ENCODE data around the gene KRT17. TPM values are rescaled to one million over a fixed set of nuclear protein-coding genes. Genes with fewer than 3 reads are reported as not detected.
"Not testable (repeated sequence)": the region's sequence is repeated elsewhere in the genome, so short reads cannot be mapped to it uniquely, and the experiment has no call there.

KRT17 gene
- total RNA-seq, 1 donor from 2014 or later, result 258 TPM

- Mint-ChIP-seq H3K9me3 (ENCODE audit: low read depth) (no peaks in the 10 kb centered on the region), H3K36me3 (ENCODE audit: low read depth) (peaks cover 10% of the 10 kb centered on the region), H3K27me3 (ENCODE audit: low read depth) (no peaks in the 10 kb centered on the region), H3K4me3 (ENCODE audit: unreplicated experiment) (no peak overlapping the region), H3K27ac (ENCODE audit: unreplicated experiment) (no peak overlapping the region), H3K4me1 (ENCODE audit: low read depth) (peaks cover 50% of the 10 kb centered on the region)
- DNase-seq (ENCODE audit: low spot score), result peak; percentile 54
- no peak for TF ChIP-seq CTCF (IDR thresholded peaks at IDR 0.05)
These were observed 7.2 kb downstream of the KRT17 start for GRCh38 chr17:41617136-41617535.

GRCh38 chr17:41616486-41616885 lies 7.9 kb downstream of the KRT17 start:
- H3K9me3 Mint-ChIP-seq (ENCODE audit: low read depth); H3K4me3 Mint-ChIP-seq (ENCODE audit: unreplicated experiment); H3K27ac Mint-ChIP-seq (ENCODE audit: unreplicated experiment); H3K27me3 Mint-ChIP-seq (ENCODE audit: low read depth): not testable (repeated sequence)
- Mint-ChIP-seq H3K4me1 (ENCODE audit: low read depth) (peaks cover 46% of the 10 kb centered on the region), H3K36me3 (ENCODE audit: low read depth) (peaks cover 10% of the 10 kb centered on the region)
- peak; percentile 75 for DNase-seq (ENCODE audit: low spot score)

GRCh38 chr17:41615454-41615853 lies 8.9 kb downstream of the KRT17 start:
- Mint-ChIP-seq H3K27ac (ENCODE audit: unreplicated experiment) (no peak overlapping the region), H3K9me3 (ENCODE audit: low read depth) (no peaks in the 10 kb centered on the region), H3K4me3 (ENCODE audit: unreplicated experiment) (no peak overlapping the region), H3K36me3 (ENCODE audit: low read depth) (peaks cover 9% of the 10 kb centered on the region), H3K4me1 (ENCODE audit: low read depth) (peaks cover 35% of the 10 kb centered on the region), H3K27me3 (ENCODE audit: low read depth) (no peaks in the 10 kb centered on the region)
- peak; percentile 20 for TF ChIP-seq CTCF (IDR thresholded peaks at IDR 0.05)
- DNase-seq (ENCODE audit: low spot score), result no peak

GRCh38 chr17:41614767-41615166 lies 9.6 kb downstream of the KRT17 start:
- H3K9me3 Mint-ChIP-seq (ENCODE audit: low read depth), result not testable (repeated sequence)

GRCh38 chr17:41614098-41614497 lies 10.3 kb downstream of the KRT17 start:
- H3K27me3 Mint-ChIP-seq (ENCODE audit: low read depth), result peaks cover 4% of the 10 kb centered on the region
- H3K27ac Mint-ChIP-seq (ENCODE audit: unreplicated experiment), result no peak overlapping the region
- no peak overlapping the region for H3K4me3 Mint-ChIP-seq (ENCODE audit: unreplicated experiment)
- peaks cover 25% of the 10 kb centered on the region for H3K4me1 Mint-ChIP-seq (ENCODE audit: low read depth)
- H3K9me3 Mint-ChIP-seq (ENCODE audit: low read depth), result no peaks in the 10 kb centered on the region
- DNase-seq (ENCODE audit: low spot score), result no peak
- peaks cover 3% of the 10 kb centered on the region for H3K36me3 Mint-ChIP-seq (ENCODE audit: low read depth)
- TF ChIP-seq CTCF (IDR thresholded peaks at IDR 0.05), result no peak

More at GRCh38 chr17:41614767-41615166, 9.6 kb downstream of the KRT17 start:
- not testable (repeated sequence) for H3K27me3 Mint-ChIP-seq (ENCODE audit: low read depth); H3K4me3 Mint-ChIP-seq (ENCODE audit: unreplicated experiment); H3K36me3 Mint-ChIP-seq (ENCODE audit: low read depth); DNase-seq (ENCODE audit: low spot score); H3K27ac Mint-ChIP-seq (ENCODE audit: unreplicated experiment)
- peaks cover 29% of the 10 kb centered on the region for H3K4me1 Mint-ChIP-seq (ENCODE audit: low read depth)

- peak overlapping the region; percentile 83 for H3K27ac Mint-ChIP-seq (ENCODE audit: unreplicated experiment)
- DNase-seq (ENCODE audit: low spot score), result no peak
- H3K36me3 Mint-ChIP-seq (ENCODE audit: low read depth), result peaks cover 5% of the 10 kb centered on the region
- H3K27me3 Mint-ChIP-seq (ENCODE audit: low read depth), result peaks cover 9% of the 10 kb centered on the region
- H3K4me3 Mint-ChIP-seq (ENCODE audit: unreplicated experiment), result no peak overlapping the region
- no peak for TF ChIP-seq CTCF (IDR thresholded peaks at IDR 0.05)
- H3K4me1 Mint-ChIP-seq (ENCODE audit: low read depth), result peaks cover 22% of the 10 kb centered on the region
- no peaks in the 10 kb centered on the region for H3K9me3 Mint-ChIP-seq (ENCODE audit: low read depth)
These were observed 10.9 kb downstream of the KRT17 start for GRCh38 chr17:41613277-41614082.

- peaks cover 20% of the 10 kb centered on the region for H3K4me1 Mint-ChIP-seq (ENCODE audit: low read depth)
- H3K27ac Mint-ChIP-seq (ENCODE audit: unreplicated experiment), result peak within 1 kb of the TSS; percentile 83
- not testable (repeated sequence) for DNase-seq (ENCODE audit: low spot score); H3K4me3 Mint-ChIP-seq (ENCODE audit: unreplicated experiment); H3K9me3 Mint-ChIP-seq (ENCODE audit: low read depth); H3K27me3 Mint-ChIP-seq (ENCODE audit: low read depth); H3K36me3 Mint-ChIP-seq (ENCODE audit: low read depth)
These were observed 11.8 kb downstream of the KRT17 start, which contains the start of gene KRT16 for GRCh38 chr17:41612376-41613160. TSS of gene KRT16 (minus strand) at chr17:41612767. CDS start at chr17:41612688, 79 bp downstream.

All from chondrocyte (in vitro differentiated cells).